SKM-1 (cell line): ENCODE measurements around the gene OAS2.
"Not testable (repeated sequence)": the region's sequence is repeated elsewhere in the genome, so short reads cannot be mapped to it uniquely, and the experiment has no call there.

ENCODE experiments used
- DNase-seq: peaks from one replicate; lab custom pipeline; 2025; ENCODE audit not compliant: unreplicated experiment; lab: John Stamatoyannopoulos, UW

Gene OAS2

DNA sequence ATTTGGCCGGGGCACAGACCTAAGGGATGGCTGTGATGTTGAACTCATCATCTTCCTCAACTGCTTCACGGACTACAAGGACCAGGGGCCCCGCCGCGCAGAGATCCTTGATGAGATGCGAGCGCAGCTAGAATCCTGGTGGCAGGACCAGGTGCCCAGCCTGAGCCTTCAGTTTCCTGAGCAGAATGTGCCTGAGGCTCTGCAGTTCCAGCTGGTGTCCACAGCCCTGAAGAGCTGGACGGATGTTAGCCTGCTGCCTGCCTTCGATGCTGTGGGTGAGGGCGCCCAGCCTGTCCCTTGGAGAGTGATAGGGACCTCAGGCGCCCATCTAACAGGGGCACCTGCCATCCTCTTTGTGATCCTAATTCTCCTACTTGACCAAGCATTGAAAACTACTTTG lies 27.6 kb upstream of the OAS2 start:
- DNase-seq, result no peak

DNA sequence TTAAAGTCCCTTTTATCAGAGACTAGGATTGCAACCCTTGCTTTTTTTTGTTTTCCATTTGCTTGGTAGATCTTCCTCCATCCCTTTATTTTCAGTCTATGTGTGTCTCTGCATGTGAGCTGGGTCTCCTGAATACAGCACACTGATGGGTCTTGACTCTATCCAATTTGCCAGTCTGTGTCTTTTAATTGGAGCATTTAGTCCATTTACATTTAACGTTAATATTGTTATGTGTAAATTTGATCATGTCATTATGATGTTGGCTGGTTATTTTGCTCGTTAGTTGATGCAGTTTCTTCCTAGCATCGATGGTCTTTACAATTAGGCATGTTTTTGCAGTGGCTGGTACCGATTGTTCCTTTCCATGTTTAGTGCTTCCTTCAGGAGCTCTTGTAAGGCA lies 21.2 kb upstream of the OAS2 start:
- DNase-seq, result not testable (repeated sequence)

DNA sequence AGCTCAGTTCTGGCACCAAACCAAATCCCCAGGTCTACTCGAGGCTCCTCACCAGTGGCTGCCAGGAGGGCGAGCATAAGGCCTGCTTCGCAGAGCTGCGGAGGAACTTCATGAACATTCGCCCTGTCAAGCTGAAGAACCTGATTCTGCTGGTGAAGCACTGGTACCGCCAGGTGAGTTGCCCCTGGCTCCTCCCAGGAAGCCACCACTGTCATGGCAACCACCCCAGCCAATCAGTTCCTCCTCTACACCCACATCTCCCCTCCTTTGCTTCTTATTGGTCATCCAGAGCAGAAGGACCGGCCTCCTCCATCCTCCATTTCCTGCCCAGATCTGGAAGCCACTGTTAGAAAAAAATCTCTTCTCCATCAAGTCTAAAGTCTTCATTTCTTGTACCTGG lies 17.2 kb upstream of the OAS2 start:
- DNase-seq, result no peak

DNA sequence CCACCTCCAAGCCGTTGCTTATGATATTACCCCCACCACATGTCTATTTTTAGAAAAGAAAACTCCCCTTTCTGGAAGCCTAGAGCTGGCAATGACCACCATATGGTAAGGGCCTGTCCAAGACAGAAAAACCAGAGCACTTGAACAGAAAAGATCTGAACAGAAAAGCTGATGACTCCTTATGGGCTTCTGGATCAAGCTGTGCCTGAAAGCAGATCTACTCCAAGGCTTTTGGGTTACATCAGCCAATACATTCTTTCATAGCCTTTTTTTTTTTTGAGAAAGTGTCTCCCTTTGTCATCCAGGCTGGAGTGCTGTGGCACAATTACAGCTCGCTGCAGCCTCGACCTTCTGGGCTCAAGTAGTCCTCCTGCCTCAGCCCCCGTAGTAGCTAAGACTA lies 16.8 kb upstream of the OAS2 start:
- DNase-seq, result no peak

DNA sequence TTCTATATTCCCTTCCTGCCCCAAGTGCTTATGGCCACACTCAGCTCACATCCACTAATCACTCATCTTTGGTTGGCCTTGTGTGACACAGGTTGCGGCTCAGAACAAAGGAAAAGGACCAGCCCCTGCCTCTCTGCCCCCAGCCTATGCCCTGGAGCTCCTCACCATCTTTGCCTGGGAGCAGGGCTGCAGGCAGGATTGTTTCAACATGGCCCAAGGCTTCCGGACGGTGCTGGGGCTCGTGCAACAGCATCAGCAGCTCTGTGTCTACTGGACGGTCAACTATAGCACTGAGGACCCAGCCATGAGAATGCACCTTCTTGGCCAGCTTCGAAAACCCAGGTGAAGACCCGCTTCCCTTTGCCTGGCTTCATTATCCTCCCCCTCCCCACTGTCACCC lies 15.8 kb upstream of the OAS2 start:
- no peak for DNase-seq

DNA sequence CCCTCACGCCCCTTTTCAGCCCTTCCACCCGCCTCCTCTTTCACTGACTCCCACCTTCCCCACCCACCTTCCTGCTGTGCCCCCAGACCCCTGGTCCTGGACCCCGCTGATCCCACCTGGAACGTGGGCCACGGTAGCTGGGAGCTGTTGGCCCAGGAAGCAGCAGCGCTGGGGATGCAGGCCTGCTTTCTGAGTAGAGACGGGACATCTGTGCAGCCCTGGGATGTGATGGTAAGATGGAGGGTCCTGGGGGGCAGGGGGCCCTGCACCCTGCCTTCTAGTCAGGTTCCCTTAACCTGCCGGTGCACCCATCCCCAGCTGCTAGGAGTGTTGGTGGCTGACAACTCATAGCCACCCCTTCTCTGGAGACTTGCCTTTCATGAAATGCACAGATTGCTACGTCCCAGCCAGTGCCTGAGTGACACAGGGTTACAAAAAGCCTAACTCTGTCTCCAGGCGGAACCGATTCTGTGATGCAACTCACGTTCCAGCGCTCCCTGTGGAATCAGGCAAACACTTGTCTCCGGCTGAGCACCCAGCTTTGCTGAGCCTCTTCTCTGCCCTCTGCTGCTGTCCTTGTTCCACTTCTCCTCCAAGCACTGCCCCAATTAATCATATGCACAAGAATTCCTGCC lies 15.0 kb upstream of the OAS2 start:
- DNase-seq, result no peak

DNA sequence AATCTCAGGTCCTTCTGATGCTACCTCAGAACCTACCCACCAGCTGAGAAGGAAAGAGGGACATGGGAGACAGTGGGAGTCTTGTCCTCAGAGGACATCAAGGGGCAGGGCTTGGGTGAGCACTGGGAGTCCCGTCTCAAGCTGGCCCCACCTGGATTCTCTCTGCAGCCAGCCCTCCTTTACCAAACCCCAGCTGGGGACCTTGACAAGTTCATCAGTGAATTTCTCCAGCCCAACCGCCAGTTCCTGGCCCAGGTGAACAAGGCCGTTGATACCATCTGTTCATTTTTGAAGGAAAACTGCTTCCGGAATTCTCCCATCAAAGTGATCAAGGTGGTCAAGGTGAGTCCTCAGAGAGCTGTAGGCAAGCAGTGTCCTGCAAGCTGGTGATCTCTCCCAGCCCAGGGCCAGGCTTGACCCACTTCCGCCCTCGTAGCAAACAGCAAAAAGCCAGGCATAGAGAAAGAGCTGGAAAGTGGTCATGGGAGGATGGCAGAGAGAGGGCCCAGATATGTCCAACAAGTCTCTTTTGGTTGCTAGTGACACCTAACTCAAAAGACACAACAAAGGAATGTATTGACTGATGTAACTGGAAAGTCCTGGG lies 14.2 kb upstream of the OAS2 start:
- no peak for DNase-seq

DNA sequence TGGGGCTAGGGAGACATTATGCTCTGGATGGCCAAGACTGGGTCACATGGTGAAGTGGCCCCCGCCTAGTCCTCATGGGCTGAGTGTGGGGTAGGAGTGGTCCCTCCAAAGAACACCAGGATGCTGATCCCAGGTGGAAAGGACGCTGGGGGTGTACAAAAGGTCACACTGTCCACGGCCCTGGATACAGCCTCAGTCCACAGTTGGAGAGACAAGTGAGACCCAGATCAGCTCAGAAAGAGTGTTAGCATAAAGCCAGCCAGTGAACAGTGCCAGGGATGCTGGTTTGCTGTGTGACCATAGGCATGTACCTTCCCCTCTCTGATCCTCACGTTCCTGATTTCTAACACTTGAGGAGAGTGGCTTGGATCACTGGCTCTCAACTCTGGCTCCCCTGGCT lies 13.4 kb upstream of the OAS2 start:
- no peak for DNase-seq

DNA sequence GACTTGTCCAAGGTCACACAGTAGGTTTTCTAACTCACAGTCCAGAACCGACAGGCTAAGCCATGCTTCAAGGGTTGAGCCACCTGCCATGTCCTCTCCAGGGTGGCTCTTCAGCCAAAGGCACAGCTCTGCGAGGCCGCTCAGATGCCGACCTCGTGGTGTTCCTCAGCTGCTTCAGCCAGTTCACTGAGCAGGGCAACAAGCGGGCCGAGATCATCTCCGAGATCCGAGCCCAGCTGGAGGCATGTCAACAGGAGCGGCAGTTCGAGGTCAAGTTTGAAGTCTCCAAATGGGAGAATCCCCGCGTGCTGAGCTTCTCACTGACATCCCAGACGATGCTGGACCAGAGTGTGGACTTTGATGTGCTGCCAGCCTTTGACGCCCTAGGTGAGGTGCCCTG lies 12.7 kb upstream of the OAS2 start:
- DNase-seq, result no peak

DNA sequence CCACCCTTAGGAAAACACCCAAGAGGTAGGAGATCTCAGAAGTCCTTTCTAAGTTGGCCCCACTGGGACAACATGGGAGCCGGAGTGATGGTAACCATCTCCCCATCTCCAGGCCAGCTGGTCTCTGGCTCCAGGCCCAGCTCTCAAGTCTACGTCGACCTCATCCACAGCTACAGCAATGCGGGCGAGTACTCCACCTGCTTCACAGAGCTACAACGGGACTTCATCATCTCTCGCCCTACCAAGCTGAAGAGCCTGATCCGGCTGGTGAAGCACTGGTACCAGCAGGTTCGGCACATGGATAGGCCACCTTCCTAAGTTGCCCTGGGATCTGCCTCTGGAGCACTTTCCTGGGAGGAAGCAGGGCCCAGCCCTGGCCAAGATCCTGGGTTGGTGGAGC lies 11.0 kb upstream of the OAS2 start:
- no peak for DNase-seq

DNA sequence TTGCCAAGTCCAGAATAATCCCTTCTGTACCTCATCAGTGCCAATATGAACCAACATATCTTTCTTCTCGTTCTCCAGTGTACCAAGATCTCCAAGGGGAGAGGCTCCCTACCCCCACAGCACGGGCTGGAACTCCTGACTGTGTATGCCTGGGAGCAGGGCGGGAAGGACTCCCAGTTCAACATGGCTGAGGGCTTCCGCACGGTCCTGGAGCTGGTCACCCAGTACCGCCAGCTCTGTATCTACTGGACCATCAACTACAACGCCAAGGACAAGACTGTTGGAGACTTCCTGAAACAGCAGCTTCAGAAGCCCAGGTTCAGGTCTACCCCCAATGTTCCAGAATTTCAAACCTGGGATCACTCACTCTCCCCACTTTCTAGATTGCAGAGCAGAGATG lies 10.5 kb upstream of the OAS2 start:
- DNase-seq, result no peak

DNA sequence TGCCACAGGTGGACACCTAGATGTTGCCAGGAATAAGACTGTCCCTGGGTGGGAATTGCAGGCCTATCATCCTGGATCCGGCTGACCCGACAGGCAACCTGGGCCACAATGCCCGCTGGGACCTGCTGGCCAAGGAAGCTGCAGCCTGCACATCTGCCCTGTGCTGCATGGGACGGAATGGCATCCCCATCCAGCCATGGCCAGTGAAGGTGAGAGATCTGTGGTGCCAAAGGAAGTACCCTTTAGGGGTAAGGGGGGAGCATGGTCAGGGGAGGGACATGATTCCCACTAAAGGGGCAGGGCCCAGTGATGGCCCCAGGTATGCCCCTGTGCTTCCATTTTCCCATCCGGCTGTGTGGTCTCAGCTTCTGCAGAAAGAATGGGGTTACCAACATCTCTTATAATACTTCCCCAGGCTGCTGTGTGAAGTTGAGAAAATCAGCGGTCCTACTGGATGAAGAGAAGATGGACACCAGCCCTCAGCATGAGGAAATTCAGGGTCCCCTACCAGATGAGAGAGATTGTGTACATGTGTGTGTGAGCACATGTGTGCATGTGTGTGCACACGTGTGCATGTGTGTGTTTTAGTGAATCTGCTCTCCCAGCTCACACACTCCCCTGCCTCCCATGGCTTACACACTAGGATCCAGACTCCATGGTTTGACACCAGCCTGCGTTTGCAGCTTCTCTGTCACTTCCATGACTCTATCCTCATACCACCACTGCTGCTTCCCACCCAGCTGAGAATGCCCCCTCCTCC lies 8.6 kb upstream of the OAS2 start:
- DNase-seq, result no peak

DNA sequence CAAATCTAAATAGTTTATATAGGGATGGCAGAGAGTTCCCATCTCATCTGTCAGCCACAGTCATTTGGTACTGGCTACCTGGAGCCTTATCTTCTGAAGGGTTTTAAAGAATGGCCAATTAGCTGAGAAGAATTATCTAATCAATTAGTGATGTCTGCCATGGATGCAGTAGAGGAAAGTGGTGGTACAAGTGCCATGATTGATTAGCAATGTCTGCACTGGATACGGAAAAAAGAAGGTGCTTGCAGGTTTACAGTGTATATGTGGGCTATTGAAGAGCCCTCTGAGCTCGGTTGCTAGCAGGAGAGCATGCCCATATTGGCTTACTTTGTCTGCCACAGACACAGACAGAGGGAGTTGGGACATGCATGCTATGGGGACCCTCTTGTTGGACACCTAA lies 7.9 kb upstream of the OAS2 start:
- DNase-seq, result no peak

DNA sequence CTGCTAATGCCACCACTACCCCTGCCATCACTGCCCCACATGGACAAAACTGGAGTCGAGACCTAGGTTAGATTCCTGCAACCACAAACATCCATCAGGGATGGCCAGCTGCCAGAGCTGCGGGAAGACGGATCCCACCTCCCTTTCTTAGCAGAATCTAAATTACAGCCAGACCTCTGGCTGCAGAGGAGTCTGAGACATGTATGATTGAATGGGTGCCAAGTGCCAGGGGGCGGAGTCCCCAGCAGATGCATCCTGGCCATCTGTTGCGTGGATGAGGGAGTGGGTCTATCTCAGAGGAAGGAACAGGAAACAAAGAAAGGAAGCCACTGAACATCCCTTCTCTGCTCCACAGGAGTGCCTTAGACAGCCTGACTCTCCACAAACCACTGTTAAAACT lies 7.1 kb upstream of the OAS2 start:
- DNase-seq, result no peak

DNA sequence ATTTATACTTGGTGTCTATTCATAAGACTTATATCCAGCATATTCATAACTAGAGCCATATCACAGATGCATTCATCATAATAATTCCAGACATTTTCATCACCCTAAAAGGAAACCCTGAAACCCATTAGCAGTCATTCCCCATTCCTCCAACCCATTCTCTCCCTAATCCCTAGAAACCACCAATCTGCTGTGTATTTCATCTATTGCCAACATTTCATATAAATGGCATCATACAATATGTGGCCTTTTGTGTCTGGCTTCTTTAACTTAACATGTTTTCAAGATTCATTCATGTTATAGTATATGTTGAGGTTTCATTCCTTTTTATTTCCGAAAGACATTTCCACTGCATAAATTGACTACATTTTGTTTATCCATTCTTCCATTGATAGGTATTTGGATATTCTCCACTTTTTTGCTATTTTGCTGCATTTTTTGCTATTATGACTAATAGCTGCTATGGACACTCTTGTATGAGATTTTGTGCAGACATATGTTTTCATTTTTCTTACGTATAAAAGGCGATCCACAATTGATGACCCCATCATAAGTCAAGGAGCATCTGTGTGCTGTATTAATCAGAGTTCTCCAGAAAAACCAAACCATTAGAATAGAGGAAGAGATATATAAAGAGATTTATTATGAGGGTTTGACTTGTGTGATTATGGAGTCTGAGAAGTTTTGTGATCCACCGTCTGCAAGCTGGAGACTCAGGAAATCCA lies 5.1 kb upstream of the OAS2 start:
- no peak for DNase-seq

DNA sequence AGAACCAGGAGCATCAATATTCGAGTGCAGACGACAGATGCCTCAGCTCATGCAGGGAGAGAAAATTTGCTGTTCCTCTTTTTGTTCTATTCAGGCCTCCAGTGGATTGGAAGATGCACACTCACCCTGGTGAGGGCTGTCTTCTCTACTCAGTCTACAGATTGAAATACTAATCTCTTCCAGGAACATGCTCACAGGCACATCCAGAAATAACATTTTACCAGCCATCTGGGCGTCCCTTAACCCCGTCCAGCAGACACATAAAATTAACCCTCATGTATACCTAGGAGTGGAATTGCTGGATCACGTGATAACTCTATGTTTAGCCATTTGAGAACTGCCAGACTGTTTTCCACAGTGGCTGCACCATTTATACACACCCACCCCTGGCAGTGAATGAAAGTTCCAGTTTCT lies 4.5 kb upstream of the OAS2 start:
- no peak for DNase-seq

DNA sequence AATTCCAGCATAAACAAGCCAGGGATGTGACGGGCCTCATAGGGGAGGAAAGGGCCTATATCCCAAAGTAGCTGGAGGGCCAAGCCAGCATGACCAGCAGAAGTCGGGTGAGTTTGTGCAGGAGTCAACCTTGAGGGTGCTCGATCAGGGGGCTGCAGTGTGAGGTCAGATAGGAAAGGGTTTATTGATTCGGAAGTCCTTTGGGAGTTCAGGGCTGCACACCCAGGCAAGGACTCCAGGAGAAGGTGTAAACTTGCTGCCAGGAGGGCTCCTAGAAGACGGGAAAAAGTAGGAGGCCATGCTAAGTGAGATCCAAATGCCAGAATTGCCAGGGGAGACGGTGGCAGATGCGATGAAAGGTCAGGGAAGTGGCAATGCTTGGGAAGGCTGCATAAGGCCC lies 3.4 kb upstream of the OAS2 start:
- DNase-seq, result no peak

DNA sequence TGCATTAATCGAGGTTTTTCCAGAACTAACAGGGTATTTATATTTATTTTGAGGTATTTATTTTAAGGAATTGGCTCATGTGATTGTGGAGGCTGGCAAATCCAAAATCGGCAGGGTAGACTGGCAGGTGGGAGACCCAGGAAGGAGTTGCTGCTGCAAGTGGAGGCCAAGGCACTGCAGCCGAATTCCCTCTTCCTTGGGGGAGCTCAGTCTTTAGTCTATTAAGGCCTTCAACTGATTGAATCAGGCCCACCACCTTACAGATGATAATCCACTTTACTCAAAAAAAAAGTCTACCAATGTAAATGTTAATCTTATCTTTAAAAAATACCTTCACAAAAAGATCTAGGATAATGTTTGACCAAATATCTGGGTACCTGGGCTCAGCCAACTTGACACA lies 1.2 kb upstream of the OAS2 start:
- DNase-seq, result no peak

DNA sequence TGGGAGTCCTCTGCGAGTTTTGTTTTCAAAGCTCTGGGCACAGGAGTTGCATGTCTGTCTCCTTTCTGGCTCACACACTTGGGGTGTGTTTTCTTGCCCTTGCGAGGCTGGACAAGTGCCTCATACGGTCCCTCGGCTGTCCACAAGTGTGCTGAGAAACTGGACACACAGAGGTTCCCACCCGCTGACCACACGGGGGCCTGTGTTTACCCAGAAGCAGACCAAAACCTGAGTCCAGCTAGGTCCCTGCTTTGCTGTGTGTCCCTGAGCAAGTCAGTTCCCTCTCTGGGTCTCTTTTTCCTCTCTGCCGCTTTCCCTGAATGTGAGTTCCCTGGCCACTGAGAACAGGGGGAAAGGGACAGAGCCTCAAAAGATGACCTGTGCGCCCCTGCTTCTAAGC lies 678 bp upstream of the OAS2 start:
- DNase-seq, result no peak

DNA sequence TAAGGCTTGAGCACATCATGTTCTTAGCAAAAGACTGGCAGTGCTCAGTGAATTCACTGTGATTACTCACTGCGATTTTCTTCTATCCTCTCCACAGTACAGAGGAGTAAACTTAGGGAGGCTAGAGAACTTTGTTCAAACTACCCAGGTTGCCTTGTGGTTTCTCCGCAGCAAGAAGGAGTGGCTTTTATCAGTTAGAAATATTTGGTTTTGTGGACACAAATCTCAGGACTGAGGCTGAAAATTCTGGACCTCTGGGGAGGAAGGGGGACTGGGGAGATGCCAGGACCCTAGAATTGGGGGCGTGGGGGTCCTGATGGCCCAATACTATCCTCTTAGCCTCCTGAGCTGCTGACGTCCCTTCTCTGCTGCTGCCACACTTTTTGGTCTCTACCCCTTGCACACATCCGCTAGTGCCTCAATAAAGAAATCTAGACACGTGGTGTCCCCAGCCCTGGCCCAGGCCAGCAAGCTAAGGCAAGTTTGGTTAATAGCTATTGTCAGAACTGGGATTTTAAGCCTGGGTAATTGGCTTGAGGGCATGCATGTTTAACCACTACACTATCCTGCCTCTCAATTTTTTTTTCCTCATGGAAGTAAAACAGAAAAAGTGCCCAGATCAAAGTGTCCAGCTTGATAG lies 842 bp downstream of the OAS2 start:
- DNase-seq, result no peak

DNA sequence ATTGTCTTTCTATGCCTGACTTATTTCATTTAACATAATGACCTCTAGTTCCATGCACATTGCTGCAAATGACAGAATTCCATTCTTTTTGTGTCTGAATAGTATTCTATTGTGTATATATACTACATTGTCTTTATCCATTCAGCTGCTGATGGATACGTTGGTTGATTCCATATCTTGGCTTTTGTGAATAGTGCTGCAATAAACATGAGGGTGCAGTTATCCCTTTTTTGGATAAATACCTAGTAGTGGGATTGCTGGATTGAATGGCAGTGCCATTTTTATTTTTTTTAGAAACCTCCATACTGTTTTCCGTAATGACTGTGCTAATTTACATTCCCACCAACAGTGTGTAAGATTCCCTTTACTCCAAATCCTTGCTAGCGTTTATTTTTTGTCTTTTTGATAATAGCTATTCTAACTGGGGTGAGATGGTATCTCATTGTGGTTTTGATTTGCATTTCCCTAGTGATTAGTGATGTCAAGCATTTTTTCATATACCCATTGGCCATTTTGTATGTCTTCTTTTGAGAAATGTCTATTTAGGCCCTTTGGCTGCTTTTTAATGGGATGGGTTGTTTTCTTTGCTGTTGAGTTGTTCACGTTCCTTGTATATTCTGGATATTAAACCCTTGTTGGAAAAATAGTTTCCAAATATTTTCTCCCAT lies 2.3 kb downstream of the OAS2 start:
- no peak for DNase-seq
